RCC 7860 (cell line): ENCODE results near the gene EIPR1.

ENCODE experiments used
- DNase-seq: peaks from one replicate; pipeline ENCODE4 v3.0.0-alpha.2; 2015; ENCODE audit warnings: low spot score
- FAIRE-seq: peaks from 2 replicates; lab custom pipeline; 2012; peaks lifted over from hg19 to GRCh38; lab: Jason Lieb, UNC

Gene EIPR1

GRCh38 chr2:3377612-3378432 lies at the start of gene EIPR1:
EIPR1 (minus strand) TSS chr2:3377818; CDS start chr2:3377689, 129 bp downstream.
- DNase-seq (peak; percentile 96), FAIRE-seq (peak; percentile 81)

DNA sequence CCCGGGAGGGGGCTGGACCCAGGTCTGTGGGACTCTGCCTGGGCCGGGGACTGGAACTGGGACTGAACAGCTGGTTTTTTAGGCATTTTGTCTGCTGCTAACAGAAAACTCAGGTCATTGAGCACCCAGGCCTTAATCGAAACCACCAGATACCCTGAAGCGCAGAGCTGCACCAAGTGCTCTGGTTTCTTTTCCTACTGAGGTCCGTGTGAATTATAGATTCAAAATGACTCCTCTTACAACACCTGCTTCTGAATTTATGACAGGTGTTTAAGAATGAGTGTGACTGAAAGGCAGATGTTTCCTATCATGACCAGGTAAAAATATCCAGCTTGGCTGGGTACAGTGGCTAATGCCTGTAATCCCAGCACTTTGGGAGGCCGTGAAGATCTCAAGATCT lies 49.7 kb upstream of the EIPR1 start:
- FAIRE-seq (no peak), DNase-seq (no peak)

- DNase-seq (no peak), FAIRE-seq (no peak)
Observed at GRCh38 chr2:3426615-3427014, 49.0 kb upstream of the EIPR1 start.

GRCh38 chr2:3424171-3424795 lies 46.7 kb upstream of the EIPR1 start:
- DNase-seq (no peak), FAIRE-seq (no peak)

DNA sequence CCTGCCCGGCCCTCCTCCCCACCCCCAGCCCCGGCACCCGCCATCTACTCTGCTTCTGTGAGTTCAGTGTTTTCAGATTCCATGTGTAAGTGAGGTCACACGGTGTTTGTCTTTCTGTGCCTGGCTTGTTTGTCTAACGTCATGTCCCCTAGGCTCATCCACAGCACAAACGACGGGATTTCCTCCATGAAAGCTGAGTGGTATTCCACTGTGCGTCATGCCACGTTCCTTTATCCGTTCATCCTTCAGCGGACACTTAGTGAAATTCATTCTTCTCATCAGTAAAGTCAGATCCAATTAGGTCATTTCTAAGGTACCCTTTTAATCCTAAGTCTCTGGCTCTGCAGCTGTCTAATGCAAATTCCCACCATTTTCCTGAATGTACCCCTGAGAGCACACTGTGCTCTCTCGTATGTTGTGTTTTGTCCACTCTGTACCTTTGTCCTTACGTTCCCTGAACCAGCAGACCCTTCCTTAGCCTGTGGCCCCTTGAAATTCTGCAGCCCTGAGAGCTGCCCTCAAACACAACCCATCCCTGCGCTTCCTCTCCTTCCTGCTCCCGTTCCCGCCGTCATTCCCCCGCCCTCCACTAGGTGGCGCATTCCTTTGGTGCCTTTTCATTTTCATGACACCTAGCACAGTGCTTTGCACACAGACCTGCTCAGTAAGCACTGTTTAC lies 46.0 kb upstream of the EIPR1 start:
- DNase-seq (no peak), FAIRE-seq (no peak)

DNA sequence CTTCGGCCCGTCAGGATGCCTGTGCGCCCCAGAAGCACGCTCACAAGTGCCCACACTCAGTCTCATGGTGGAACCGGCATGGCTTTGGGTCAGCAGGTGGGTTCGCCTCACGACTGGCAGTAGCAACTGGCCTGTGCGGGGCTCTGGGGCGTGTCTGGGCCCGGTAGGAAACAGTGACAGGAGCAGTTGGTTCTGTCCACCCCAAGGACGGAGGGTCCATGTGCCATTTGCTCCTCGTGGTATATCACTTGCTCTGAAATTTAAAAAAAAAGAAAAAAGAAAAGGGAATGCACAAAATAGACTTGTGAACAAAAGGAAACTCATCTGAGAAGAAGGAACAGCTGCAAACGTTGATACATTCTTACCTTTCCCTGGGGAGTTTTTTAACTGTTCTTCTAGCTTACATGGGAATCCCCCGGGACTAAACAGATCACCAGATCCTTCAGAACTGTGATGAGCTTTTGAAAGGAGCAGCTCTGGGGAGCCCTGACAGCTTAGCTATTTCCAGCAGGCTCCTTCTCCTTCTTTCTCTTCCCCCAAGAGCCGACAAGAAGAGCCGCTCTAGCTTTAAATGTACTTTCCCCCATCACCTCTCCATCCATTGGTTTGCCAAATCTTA lies 44.7 kb upstream of the EIPR1 start:
- DNase-seq (no peak), FAIRE-seq (no peak)

GRCh38 chr2:3421580-3421979 lies 44.0 kb upstream of the EIPR1 start:
- DNase-seq (no peak), FAIRE-seq (no peak)

DNA sequence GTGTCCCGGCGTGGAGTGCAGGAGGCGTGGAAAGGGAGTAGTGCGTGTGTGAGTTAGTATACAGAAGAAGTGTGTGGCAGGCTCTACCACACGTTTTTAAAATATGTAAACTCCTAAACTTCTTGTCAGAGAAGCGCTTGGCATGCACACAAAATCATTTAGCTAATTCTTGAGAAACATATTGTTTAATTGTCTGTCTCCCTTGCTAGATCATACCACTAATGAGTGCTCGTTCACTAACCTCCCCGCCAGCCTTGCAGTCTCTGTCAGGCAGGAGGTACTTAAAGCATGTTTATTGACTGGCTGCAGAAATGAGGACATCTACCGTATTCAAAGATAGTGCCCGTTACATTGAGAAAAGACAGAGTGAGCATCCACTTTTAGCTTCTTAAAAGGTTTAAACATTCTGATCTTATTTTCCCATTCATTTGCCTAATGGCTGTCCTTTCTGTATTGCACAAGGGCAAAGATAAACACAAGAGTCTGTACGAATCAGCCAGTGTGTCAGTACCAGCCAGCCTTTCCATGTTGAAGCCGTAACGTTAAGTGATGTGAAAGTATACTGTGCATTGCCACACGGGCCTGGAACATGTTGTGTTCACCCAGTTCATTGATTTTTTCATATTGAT lies 43.3 kb upstream of the EIPR1 start:
- DNase-seq (no peak), FAIRE-seq (no peak)

GRCh38 chr2:3420076-3420768 lies 42.6 kb upstream of the EIPR1 start:
- no peak for DNase-seq
- FAIRE-seq, result no peak

GRCh38 chr2:3418766-3419404 lies 41.3 kb upstream of the EIPR1 start:
- FAIRE-seq (no peak), DNase-seq (no peak)

DNA sequence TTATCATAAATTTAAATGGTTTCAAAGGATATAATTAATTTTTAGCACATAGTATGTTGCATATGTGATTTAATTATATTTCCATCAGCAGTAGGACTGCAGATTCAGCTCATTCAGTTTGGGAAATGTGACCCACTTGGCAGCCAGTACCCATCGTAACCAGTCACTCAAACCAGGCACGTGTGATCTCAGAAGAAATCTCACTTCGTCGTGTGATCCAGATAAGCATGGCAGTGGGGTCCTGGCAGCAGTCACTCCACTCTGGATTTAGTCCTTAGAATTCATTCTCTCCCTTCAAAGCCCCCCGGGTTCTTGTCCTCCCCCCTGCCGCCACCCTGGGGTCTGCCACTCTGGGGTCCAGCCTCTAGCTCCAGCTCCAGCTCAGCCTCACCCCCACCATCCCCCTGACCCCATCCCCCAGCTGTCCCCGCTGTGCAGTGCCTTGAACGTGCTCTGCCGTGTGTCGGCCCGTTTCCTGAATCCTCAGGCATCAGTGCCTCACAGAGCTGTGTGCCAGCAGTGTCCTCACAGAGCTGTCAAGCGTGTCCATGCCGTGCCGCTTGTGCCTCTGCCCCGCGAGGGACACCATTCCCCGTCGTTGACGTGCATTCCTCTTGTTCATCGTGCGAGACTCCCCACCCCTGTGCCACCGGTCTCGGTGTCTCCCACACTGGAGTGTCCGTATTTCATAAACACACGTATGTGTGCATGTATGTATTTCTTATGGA lies 36.7 kb upstream of the EIPR1 start:
- DNase-seq (no peak), FAIRE-seq (no peak)

- FAIRE-seq, result no peak
- DNase-seq, result no peak
Observed at GRCh38 chr2:3413697-3414096, 36.1 kb upstream of the EIPR1 start.

DNA sequence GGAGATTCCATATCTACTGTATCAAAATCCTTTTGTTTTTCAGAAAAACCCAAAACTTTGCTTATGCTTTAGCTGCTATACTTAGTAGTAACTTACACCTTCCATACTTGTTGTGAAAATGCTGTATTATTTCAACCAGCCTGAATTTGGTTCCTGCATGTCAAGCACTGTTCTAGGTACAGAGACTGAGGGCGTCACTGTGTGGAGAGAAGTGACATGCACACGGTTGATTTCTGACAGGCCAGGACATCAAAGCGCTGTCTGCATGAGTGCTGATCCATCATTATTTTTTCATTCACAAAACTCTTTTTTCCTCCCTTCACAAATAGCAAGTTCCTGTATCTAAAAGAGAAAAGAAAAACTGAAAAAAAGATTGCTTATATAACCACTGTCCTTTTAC lies 33.5 kb upstream of the EIPR1 start:
- FAIRE-seq (no peak), DNase-seq (no peak)

DNA sequence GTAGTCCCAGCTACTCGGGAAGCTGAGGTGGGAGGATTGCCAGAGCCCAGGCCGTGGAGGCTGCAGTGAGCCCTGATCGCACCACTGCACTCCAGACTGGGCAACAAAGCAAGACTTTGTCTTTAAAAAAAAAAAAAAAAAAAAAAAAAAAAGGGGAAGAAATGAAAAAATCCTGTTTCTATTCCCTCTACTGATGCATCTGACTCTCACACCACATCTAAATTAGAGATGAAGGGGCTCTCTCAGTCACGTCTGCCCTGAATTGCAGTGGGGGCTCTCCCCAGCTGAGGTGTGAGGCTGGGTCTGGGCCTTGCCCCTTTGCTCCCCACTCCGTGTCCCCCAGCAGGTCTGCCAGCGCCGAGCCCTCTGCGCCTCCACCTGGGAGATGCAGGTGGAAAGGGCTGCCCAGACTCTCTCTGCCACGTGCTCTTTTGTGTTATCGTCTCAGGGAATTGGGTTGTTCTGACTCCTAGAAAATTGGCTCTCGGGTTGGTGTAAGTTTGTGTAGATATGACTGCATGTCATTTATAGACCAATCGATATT lies 32.1 kb upstream of the EIPR1 start:
- no peak for DNase-seq
- FAIRE-seq, result no peak

- FAIRE-seq, result no peak
Observed at GRCh38 chr2:3408781-3409180, 31.2 kb upstream of the EIPR1 start.

DNA sequence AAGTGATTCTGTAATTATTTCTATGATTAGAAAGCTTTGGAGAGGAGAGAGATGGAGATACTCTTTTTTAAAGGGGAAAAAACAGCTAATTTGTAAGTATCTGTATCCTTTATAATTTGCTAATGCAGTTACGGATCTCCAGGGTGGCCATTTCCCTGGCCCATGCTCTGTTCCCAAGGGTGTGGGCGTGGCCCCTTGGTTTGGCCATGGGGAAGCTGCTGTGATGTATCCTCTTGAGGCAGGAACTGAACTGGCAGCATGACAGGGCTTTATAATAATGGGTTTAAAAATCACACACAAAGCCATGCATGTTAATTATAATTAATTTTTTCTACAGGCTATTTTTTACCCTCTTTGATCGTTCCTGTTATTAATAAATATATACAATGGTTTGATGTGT lies 28.9 kb upstream of the EIPR1 start:
- FAIRE-seq, result no peak
- DNase-seq, result no peak

More at GRCh38 chr2:3408781-3409180, 31.2 kb upstream of the EIPR1 start:
- no peak for DNase-seq

GRCh38 chr2:3405876-3406275 lies 28.3 kb upstream of the EIPR1 start:
- DNase-seq (no peak), FAIRE-seq (no peak)

DNA sequence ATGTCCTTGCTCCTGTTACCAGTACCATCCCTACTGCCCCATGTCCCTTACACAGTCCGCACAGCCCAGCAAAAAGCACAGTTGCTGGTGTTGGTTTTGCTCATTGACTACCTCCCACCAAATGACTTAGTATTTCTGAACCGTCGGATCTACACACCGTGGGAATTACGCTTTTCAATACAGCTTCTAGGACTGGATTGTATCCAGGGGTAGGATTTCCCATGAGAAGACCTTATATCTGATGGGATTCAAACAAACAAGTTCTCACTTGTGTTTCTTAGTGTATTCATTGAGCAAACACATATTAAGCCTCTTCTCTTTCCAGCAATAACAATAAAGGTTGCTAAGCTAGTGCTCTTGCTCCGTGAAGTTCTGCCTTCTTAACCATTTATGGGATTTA lies 27.7 kb upstream of the EIPR1 start:
- FAIRE-seq, result no peak
- no peak for DNase-seq

DNA sequence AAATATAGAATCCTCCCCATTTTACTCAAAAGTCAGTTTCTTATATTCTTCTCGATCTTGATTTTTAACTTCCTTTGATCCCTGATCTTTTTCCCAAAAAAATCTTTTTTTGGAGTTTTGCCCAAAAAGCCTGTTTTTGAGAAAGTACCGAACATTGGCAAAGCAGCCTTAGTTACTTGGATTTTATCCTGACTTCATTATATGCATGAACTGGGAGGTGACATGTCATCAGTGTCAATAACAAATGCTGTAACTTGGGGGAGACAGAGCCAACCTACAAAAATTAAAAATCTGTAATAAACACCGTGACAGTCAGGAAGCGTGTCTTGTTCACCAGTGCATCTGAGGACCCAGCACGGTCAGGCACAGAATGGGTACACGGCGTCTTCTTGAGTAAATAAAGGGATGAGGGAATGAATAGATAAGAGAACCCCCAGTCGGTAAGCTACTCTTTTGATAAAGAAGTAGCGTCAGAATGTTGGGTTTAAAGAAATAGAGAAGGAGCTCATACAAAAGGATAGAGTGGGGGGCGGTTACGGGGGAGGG lies 26.8 kb upstream of the EIPR1 start:
- FAIRE-seq (no peak), DNase-seq (no peak)
